DMS 273 (cell line): ENCODE measurements around the gene TMEM214.
A peak's percentile ranks its signal among the peaks of the same experiment; 100 is the strongest.

ENCODE experiments used
- DNase-seq: peaks from one replicate; lab custom pipeline; 2025; ENCODE audit not compliant: unreplicated experiment; lab: John Stamatoyannopoulos, UW

The TMEM214 gene, protein sequence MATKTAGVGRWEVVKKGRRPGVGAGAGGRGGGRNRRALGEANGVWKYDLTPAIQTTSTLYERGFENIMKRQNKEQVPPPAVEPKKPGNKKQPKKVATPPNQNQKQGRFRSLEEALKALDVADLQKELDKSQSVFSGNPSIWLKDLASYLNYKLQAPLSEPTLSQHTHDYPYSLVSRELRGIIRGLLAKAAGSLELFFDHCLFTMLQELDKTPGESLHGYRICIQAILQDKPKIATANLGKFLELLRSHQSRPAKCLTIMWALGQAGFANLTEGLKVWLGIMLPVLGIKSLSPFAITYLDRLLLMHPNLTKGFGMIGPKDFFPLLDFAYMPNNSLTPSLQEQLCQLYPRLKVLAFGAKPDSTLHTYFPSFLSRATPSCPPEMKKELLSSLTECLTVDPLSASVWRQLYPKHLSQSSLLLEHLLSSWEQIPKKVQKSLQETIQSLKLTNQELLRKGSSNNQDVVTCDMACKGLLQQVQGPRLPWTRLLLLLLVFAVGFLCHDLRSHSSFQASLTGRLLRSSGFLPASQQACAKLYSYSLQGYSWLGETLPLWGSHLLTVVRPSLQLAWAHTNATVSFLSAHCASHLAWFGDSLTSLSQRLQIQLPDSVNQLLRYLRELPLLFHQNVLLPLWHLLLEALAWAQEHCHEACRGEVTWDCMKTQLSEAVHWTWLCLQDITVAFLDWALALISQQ

GRCh38 chr2:27032495-27033252, at the start of gene TMEM214:
TSS of gene TMEM214 (plus strand) at chr2:27032965. CDS start at chr2:27033016, 51 bp downstream.
- peak; percentile 95 for DNase-seq

GRCh38 chr2:26983746-26984145, 49.0 kb upstream of the TMEM214 start:
- no peak for DNase-seq

- DNase-seq, result no peak
These were observed 47.0 kb upstream of the TMEM214 start for GRCh38 chr2:26985807-26986206.

GRCh38 chr2:26986576-26986975, 46.2 kb upstream of the TMEM214 start:
- no peak for DNase-seq

GRCh38 chr2:26988058-26988860, 44.5 kb upstream of the TMEM214 start:
- no peak for DNase-seq

- DNase-seq, result no peak
These were observed 43.6 kb upstream of the TMEM214 start for GRCh38 chr2:26989156-26989555.

DNA sequence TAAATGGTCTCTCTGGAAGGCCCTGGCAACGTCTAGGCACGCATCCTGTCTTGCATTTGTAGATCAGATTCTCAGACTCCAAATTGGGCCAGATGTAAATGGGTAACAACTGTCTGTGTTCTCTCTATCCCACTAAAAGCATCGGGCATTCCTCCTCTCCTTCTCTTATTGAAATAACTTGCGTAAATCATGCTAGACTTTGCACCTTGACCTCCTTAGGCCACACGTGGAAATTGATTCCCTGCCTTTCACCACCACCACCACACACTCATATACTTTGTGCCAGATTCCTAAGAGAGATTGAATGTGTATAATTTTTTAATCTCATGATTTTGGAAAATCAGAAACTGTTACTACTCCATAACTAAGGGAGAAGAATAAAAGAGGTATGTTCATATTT, 41.0 kb upstream of the TMEM214 start:
- DNase-seq, result no peak

DNA sequence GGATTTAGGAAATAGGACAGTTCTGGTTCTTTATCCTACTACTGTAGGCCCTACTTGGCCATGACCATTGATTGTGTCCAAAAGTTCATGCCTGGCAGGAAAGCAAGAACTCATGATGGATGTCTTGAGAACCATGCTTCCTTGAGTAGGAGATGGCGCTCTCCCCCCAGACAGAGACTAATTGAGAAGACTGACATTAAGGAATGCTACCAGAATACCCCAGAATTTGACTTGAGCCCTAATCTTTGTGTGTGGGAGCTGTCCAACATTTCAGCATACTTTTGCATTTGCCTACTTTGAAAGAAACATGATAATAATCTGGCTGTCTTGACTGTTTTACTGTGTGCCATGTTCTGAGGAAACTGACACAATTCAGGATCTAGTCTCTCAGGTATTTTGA, 39.0 kb upstream of the TMEM214 start:
- DNase-seq, result no peak

DNA sequence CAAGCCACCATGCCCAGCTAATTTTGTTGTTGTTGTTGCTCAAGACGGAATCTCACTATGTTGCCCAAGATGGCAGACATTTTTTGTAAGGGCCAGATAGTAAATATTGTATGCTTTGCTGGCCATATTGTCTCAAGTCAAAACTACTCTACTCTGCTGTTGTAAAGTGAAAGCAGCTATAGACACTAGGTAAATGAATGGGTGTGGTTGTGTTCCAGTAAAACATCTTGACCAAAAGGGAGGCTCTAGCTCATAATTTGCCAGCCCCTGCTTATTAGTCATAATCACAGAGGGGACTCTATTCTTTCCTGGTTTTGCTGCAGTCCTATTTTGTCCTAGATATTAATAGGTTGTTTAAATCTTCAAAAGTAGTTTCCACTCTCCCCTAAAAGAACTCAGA, 37.8 kb upstream of the TMEM214 start:
- DNase-seq, result no peak

GRCh38 chr2:26997394-26997793, 35.4 kb upstream of the TMEM214 start:
- DNase-seq, result no peak

DNA sequence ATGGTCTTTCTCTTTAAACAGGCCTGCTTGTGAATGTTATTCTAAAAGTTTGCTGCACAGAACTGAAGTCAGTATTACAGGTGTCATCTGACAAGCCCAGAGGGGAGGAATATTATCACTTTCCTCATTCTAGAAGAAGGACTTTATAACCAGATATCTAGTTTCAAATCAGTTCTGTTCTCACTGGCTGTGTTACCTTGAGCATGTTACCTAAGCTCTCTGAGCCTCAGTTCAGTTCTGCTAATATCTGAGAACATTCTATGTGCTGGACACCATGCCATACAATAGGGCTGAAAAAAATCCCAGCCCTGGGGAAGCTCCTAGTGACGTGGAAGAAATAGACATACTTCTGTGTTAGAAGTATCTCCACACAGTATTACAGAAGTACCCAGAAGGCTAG, 34.4 kb upstream of the TMEM214 start:
- no peak for DNase-seq

DNA sequence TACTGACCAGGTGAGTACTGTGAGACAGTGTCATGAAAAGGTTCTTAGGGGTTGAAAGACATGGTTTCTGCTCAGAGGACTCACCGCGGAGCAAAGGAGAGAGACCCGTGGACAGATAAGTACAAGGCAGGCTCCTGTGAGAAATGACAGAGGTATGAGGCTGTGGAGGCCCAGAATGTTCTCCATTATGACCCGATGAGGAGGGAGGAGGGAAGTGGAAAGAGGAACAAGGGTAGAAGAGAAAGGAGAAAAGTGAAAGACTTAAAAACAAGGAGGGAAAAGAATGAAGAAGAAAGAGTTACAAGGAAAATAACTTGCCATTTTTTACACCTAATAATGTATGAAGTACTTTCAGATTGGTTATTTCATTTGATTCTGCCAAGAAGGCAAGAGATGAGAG, 32.5 kb upstream of the TMEM214 start:
- no peak for DNase-seq

- no peak for DNase-seq
These were observed 31.8 kb upstream of the TMEM214 start for GRCh38 chr2:27000995-27001394.

DNA sequence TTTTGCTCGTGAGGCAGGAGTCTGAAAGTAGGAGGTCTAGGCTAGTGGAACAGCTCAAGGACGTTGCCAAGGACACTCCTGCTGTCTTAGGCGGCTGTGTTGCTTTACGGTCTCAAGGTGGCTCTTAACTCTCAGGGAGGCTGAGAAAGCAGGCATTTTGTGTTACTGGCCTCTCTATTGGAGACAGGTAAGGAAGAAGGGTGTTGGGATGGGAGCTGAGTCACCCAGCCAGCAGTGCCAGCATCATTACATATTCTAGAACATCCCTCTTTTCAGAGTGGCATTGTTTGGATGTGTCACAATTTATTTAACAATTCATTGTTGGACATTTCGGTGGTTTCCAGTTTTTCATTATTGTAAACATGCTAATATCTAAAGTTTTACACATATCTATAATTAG, 30.8 kb upstream of the TMEM214 start:
- DNase-seq, result no peak

DNA sequence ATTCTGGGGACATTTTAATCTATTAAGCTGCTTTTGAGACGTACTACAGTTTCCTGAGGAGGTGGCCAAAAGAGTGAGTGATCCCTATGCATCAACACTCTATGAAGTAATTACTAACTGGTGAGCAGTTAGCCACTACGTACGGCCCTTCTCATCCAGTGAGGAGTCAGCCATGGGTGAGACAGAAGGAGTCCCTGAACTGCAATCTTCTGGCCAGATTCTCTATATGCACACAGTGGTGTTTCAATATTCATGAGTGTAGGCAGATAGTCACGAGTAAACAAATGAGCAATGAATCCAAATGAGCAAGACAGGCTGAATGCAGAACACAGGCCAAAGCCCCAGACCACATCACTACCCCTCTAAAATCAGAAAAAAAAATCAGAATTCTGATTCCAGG, 29.8 kb upstream of the TMEM214 start:
- DNase-seq, result no peak

DNA sequence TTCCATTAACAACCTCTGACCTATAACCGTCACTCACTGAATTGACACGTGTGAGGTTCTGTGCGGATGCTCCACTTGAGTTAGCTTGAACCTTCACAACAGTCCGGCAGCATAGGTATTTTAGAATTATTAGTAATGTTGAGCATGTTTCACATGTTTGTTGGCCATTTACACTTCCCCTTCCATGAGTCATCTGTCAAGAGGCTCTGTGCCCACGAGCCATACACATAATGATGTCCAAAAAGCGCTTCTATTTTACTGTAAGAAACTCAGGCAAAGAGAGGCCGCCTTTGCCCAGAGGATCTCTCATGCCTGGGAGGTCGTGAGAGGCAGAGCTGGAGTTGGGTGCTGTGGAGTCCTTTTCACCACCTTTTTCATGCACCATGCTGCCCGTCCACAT, 28.9 kb upstream of the TMEM214 start:
- DNase-seq, result no peak

DNA sequence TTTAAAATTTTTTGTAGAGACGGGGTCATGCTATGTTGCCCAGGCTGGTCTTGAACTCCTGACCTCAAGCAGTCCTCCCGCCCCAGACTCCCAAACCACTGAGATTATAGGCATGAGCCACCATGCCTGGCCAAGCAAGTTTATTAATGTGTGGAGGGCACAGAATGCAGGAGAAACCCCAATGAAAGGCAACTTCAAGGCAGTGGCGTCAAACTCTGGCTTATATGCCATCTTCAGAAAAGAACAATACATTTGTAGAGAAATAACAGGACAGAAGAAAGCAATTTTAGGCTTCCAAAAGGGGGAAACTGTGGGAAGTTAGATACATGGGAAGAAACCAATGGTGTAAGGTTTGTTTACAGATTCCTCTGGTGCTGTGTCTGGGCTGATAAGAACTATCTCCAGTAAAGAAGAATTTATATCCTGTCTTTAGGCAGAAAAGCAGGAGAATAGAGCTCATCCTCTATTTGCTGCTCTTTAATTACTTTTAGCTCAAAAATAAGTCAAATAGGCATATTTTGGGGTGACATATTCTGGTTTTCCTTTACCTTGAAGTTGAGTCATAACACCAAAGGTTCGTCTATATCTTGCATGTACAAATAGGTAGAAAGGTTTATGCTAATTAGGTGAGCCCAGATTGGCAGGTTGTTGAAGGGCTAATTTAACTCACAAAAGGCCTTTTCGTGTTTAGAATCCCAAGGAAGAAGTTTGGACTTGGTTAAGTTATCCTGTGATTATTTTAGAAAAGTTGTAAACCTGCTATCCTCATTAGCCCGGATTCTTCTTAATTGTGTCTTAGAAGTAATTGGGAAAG, 26.0 kb upstream of the TMEM214 start:
- DNase-seq, result no peak

DNA sequence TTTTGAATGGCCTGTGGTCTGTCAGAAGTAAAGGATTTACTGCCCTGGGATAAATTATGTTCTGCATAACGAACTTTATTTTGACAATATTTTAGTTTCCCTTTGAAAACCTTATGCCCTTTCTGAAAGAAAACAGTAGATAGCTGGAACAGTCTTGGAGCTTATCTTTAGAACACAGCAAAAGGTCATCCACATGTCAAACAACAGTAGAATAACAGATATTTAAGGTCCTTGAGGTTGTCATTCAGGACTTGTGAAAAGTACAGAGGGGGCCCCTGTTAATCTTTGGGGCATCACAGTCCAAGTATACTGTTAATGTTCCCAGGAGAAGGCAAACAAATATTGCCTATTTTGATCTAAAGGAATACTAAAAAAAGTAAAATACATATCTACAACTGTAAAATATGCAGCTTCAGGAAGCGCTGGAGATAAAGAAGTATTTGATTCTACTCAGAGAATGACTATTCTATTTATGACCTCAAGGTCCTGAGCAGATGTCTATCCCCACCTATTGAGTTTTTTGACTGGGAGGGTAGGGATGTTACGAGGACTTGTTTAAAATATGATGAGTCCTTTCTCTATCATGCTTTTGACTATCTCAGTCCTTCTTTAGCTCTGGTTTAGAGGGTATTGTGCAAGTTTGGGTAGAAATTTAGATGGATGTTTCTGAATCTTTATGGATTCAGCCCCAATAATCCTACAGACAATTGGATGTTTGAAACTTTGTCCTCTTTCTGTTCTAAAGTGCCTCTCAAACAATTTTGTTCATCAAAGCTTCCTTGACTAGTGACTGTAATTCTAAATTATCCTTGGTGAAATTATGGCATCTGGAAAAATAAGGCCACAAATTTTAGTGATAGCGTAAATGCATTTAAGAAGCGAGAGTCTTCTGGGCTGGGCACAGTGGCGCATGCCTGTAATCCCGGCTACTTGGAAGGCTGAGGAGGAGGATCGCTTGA, 25.1 kb upstream of the TMEM214 start:
- DNase-seq, result no peak

- DNase-seq, result no peak
These were observed 24.1 kb upstream of the TMEM214 start for GRCh38 chr2:27008678-27009077.
